ENCODE measurements around the gene CHCHD3. TPM values are rescaled to one million over a fixed set of nuclear protein-coding genes. Genes with fewer than 3 reads are reported as not detected.
"Not testable (repeated sequence)": the region's sequence is repeated elsewhere in the genome, so short reads cannot be mapped to it uniquely, and the experiment has no call there.

The CHCHD3 gene
- total and polyA plus RNA-seq, 2 experiments from 2014 or later: 65.3 to 68.5 TPM

DNA sequence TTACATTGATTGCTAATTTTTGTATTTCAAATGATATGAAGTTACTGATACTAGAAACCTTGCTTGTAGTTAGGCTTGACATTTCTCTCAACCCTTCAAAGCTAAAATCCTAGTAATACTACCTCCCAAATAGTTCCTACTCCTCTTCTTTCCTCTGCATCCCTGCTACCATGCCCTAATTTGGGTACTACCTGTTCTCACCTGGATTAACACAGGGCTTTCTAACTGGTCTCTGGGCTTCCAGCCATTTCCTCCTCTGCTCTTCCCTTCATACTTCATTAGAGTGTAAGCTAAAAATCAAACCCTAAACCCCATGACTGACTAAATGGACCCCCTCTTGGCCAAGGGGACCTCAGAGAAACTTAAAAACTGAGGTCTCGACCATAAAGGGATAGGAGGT lies 112.4 kb downstream of the CHCHD3 start:
- H2AFZ ChIP-seq: no peak overlapping the region
- H4K20me1 ChIP-seq (ENCODE audit: insufficient read depth, poor library complexity, severe bottlenecking): no peaks in the 10 kb centered on the region
- no peaks in the 10 kb centered on the region for H3K27me3 ChIP-seq
- no peak overlapping the region for H3K4me2 ChIP-seq
- no peaks in the 10 kb centered on the region for H3K4me1 ChIP-seq (ENCODE audit: insufficient read depth)
- TF ChIP-seq EZH2phosphoT487 (IDR thresholded peaks at IDR 0.05; ENCODE audit: low read depth, severe bottlenecking, unreplicated experiment): no peak
- TF ChIP-seq, protein P1, sequence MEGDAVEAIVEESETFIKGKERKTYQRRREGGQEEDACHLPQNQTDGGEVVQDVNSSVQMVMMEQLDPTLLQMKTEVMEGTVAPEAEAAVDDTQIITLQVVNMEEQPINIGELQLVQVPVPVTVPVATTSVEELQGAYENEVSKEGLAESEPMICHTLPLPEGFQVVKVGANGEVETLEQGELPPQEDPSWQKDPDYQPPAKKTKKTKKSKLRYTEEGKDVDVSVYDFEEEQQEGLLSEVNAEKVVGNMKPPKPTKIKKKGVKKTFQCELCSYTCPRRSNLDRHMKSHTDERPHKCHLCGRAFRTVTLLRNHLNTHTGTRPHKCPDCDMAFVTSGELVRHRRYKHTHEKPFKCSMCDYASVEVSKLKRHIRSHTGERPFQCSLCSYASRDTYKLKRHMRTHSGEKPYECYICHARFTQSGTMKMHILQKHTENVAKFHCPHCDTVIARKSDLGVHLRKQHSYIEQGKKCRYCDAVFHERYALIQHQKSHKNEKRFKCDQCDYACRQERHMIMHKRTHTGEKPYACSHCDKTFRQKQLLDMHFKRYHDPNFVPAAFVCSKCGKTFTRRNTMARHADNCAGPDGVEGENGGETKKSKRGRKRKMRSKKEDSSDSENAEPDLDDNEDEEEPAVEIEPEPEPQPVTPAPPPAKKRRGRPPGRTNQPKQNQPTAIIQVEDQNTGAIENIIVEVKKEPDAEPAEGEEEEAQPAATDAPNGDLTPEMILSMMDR (IDR thresholded peaks at IDR 0.05; ENCODE audit: poor library complexity): no peak
- TF ChIP-seq EZH2 (IDR thresholded peaks at IDR 0.05; ENCODE audit: borderline replicate concordance): no peak
- whole genome bisulfite sequencing (ENCODE audit: low lambda C conversion rate, missing lambda C conversion rate): 95% methylated on average over 1 of the region's 1 CpG
- DNase-seq (ENCODE audit: low spot score): no peak
- H3K36me3 ChIP-seq (replicated peaks; ENCODE audit: insufficient read depth, low read depth): no peaks in the 10 kb centered on the region
- H3K79me2 ChIP-seq: peaks cover under 1% of the 10 kb centered on the region
- H3K9me3 ChIP-seq (ENCODE audit: low read depth): no peaks in the 10 kb centered on the region
- no peaks in the 10 kb centered on the region for H3K9me2 ChIP-seq (replicated peaks; ENCODE audit: insufficient read depth)
- no peak overlapping the region for H3K4me3 ChIP-seq
- H3K27ac ChIP-seq: no peak overlapping the region

DNA sequence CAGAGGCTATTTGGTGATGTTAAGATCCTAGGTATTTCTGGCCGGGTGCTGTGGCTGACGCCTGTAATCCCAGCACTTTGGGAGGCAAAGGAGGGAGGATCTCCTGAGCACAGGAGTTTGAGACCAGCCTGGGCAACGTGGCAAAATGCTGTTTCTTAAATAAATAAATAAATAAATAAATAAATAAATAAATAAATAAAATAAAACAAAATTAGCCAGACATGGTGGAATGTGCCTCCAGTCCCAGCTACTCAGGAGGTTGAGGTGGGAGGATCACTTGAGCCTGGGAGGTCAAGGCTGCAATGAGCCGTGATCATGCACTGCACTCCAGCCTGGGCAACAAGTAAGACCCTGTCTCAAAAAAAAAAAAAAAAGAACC lies 114.4 kb downstream of the CHCHD3 start:
- not testable (repeated sequence) for DNase-seq (ENCODE audit: low spot score); H3K9me3 ChIP-seq (ENCODE audit: low read depth); H2AFZ ChIP-seq; H3K36me3 ChIP-seq (replicated peaks; ENCODE audit: insufficient read depth, low read depth); H3K4me3 ChIP-seq; H3K27me3 ChIP-seq; H3K27ac ChIP-seq; H4K20me1 ChIP-seq (ENCODE audit: insufficient read depth, poor library complexity, severe bottlenecking); H3K4me2 ChIP-seq; H3K9me2 ChIP-seq (replicated peaks; ENCODE audit: insufficient read depth); H3K4me1 ChIP-seq (ENCODE audit: insufficient read depth)
- H3K79me2 ChIP-seq: peaks cover 12% of the 10 kb centered on the region
- WGBS (ENCODE audit: low lambda C conversion rate, missing lambda C conversion rate): 97% methylated on average over 4 of the region's 4 CpGs

DNA sequence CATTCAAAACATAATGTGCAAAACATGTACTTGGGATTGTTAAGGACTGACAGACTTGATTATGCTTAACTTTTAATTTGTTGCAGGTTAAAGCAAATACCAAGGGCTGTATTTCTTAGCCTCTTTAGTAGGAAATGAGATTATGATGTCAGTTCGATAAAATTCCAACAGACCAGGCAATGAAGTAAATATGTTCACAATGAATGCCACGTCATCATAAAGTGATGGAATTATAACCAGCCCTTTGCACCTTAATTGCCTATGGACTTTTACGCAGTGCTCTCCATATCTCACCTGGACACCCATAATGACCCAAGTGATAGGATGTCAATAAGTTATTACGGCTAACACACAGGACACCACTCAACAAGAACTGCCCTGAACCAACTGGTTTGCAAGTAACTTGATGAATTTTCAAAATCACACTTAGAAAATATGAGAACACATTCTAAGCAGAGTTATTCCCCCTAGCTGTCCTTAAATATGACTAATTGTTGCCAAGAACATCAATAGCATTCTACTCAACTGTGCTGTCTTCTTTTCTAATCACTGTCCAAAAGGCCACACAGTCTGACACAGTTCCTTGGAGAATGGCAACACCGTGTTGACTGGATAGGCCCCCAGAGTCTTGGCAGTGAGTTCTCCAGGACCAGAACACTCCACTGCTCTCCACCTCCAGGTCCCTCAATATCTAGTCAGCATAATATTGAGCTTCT lies 115.0 kb downstream of the CHCHD3 start:
- H3K9me2 ChIP-seq (replicated peaks; ENCODE audit: insufficient read depth): no peaks in the 10 kb centered on the region
- H3K27me3 ChIP-seq: no peaks in the 10 kb centered on the region
- H3K4me1 ChIP-seq (ENCODE audit: insufficient read depth): no peaks in the 10 kb centered on the region
- no peaks in the 10 kb centered on the region for H3K36me3 ChIP-seq (replicated peaks; ENCODE audit: insufficient read depth, low read depth)
- no peaks in the 10 kb centered on the region for H3K9me3 ChIP-seq (ENCODE audit: low read depth)
- H3K79me2 ChIP-seq: peaks cover 12% of the 10 kb centered on the region
- H2AFZ ChIP-seq: no peak overlapping the region
- no peaks in the 10 kb centered on the region for H4K20me1 ChIP-seq (ENCODE audit: insufficient read depth, poor library complexity, severe bottlenecking)
- H3K4me2 ChIP-seq: no peak overlapping the region
- DNase-seq (ENCODE audit: low spot score): no peak
- no peak overlapping the region for H3K27ac ChIP-seq
- no peak overlapping the region for H3K4me3 ChIP-seq
- no peak for TF ChIP-seq EZH2 (IDR thresholded peaks at IDR 0.05; ENCODE audit: borderline replicate concordance)
- TF ChIP-seq, protein P1 (IDR thresholded peaks at IDR 0.05; ENCODE audit: poor library complexity): no peak
- no peak for TF ChIP-seq EZH2phosphoT487 (IDR thresholded peaks at IDR 0.05; ENCODE audit: low read depth, severe bottlenecking, unreplicated experiment)
- WGBS (ENCODE audit: low lambda C conversion rate, missing lambda C conversion rate): 87% methylated on average over 5 of the region's 5 CpGs

DNA sequence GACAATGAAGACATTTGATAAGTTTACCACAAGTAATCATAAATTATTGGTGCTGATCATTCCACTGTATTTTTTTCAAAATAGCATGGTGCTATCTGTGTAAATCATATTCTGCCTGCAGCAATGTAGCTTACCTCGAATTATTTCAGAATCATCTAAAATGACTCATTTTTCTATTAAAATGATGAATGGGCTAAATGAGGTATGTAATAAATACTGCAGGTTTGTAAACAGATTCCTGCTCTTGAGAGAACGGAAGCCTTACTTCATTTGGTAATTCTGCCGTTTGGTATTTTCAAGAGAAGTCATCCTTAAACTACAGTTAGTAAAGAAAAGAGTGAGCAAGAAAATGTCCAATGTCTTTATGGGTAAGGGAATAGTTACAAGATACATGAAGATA lies 115.9 kb downstream of the CHCHD3 start:
- H3K9me2 ChIP-seq (replicated peaks; ENCODE audit: insufficient read depth): no peaks in the 10 kb centered on the region
- no peaks in the 10 kb centered on the region for H4K20me1 ChIP-seq (ENCODE audit: insufficient read depth, poor library complexity, severe bottlenecking)
- H2AFZ ChIP-seq: no peak overlapping the region
- WGBS (ENCODE audit: low lambda C conversion rate, missing lambda C conversion rate): 88% methylated on average over 3 of the region's 3 CpGs
- H3K36me3 ChIP-seq (replicated peaks; ENCODE audit: insufficient read depth, low read depth): no peaks in the 10 kb centered on the region
- no peaks in the 10 kb centered on the region for H3K9me3 ChIP-seq (ENCODE audit: low read depth)
- H3K27me3 ChIP-seq: no peaks in the 10 kb centered on the region
- H3K4me1 ChIP-seq (ENCODE audit: insufficient read depth): no peaks in the 10 kb centered on the region
- no peak overlapping the region for H3K4me3 ChIP-seq
- DNase-seq (ENCODE audit: low spot score): no peak
- H3K4me2 ChIP-seq: no peak overlapping the region
- H3K27ac ChIP-seq: no peak overlapping the region
- H3K79me2 ChIP-seq: peaks cover 12% of the 10 kb centered on the region
- TF ChIP-seq EZH2phosphoT487 (IDR thresholded peaks at IDR 0.05; ENCODE audit: low read depth, severe bottlenecking, unreplicated experiment) (no peak), EZH2 (IDR thresholded peaks at IDR 0.05; ENCODE audit: borderline replicate concordance) (no peak)
- TF ChIP-seq, protein P1 (IDR thresholded peaks at IDR 0.05; ENCODE audit: poor library complexity): no peak

Data from hepatocyte (in vitro differentiated cells).